Left renal cortex interstitium (tissue), 4 donors: ENCODE results near the gene BBX. TPM values are rescaled to one million over a fixed set of nuclear protein-coding genes. Genes with fewer than 3 reads are reported as not detected.
"Not testable (repeated sequence)": the region's sequence is repeated elsewhere in the genome, so short reads cannot be mapped to it uniquely, and the experiment has no call there.

ENCODE experiments used
- DNase-seq, 4 donors: peaks; one replicate each; pipeline ENCODE4 v3.0.0-alpha.2; 2013; ENCODE audit warnings: low read depth in 4 of 4, low spot score in 2 of 4, missing footprints in 1 of 4
- polyA plus RNA-seq, 4 donors: library from polyadenylated mRNA; unstranded; fragments of 120-200 nt; gene quantifications; one replicate each; pipeline ENCODE4 v1.2.1, GENCODE V29; 2013; ENCODE audit not compliant: insufficient read length in 4 of 4

The BBX gene
- polyA plus RNA-seq, 4 donors, result 51.5 to 72.2 (median 67.6) TPM

- no peak for DNase-seq
These were observed 18.1 kb downstream of the BBX start for GRCh38 chr3:107540857-107541256.

GRCh38 chr3:107542665-107543064, 19.9 kb downstream of the BBX start:
- DNase-seq, result no peak

GRCh38 chr3:107543666-107544065, 20.9 kb downstream of the BBX start:
- DNase-seq, result peak in 1 of 4 donors; percentile 7

- DNase-seq, result no peak
These were observed 22.9 kb downstream of the BBX start for GRCh38 chr3:107545680-107546120.

- DNase-seq, result no peak
These were observed 25.8 kb downstream of the BBX start for GRCh38 chr3:107548601-107549000.

- no peak for DNase-seq
These were observed 32.6 kb downstream of the BBX start for GRCh38 chr3:107555359-107555758.

- no peak for DNase-seq
These were observed 35.0 kb downstream of the BBX start for GRCh38 chr3:107557743-107558142.

GRCh38 chr3:107560166-107560565, 37.4 kb downstream of the BBX start:
- no peak for DNase-seq

- DNase-seq, result no peak
These were observed 39.2 kb downstream of the BBX start for GRCh38 chr3:107561980-107562379.

GRCh38 chr3:107562969-107563529, 40.3 kb downstream of the BBX start:
- no peak for DNase-seq

GRCh38 chr3:107565244-107565643, 42.5 kb downstream of the BBX start:
- not testable (repeated sequence) for DNase-seq

- not testable (repeated sequence) for DNase-seq
These were observed 48.3 kb downstream of the BBX start for GRCh38 chr3:107571089-107571488.

- not testable (repeated sequence) for DNase-seq
These were observed 48.7 kb downstream of the BBX start for GRCh38 chr3:107571492-107571891.

GRCh38 chr3:107574650-107575049, 51.9 kb downstream of the BBX start:
- peak in 1 of 4 donors; percentile 28 for DNase-seq

- no peak for DNase-seq
These were observed 55.3 kb downstream of the BBX start for GRCh38 chr3:107578091-107578490.

- DNase-seq, result no peak
These were observed 55.8 kb downstream of the BBX start for GRCh38 chr3:107578523-107578922.

- DNase-seq, result no peak
These were observed 56.6 kb downstream of the BBX start for GRCh38 chr3:107579371-107579770.

GRCh38 chr3:107581230-107581629, 58.5 kb downstream of the BBX start:
- no peak for DNase-seq

- no peak for DNase-seq
These were observed 65.5 kb downstream of the BBX start for GRCh38 chr3:107588217-107588616.

GRCh38 chr3:107589454-107589853, 66.7 kb downstream of the BBX start:
- DNase-seq, result no peak

- no peak for DNase-seq
These were observed 68.0 kb downstream of the BBX start for GRCh38 chr3:107590786-107591185.

- DNase-seq, result no peak
These were observed 69.3 kb downstream of the BBX start for GRCh38 chr3:107592073-107592472.

GRCh38 chr3:107594870-107595269, 72.1 kb downstream of the BBX start:
- no peak for DNase-seq
